Ishikawa (cell line): ENCODE data around the gene NECTIN1.

Source experiments
- CEBPB ChIP-seq: IDR thresholded peaks from 2 replicates; pipeline ENCODE4 v1.6.1; 2012
- CREB1 ChIP-seq: IDR thresholded peaks from 2 replicates; pipeline ENCODE4 v1.6.1; 2012; ENCODE audit warnings: low read depth
- EGR1 ChIP-seq: IDR thresholded peaks from 2 replicates; pipeline ENCODE4 v1.6.1; 2012
- EP300 ChIP-seq: IDR thresholded peaks from 2 replicates; pipeline ENCODE4 v1.6.1; 2012; ENCODE audit warnings: borderline replicate concordance
- FOXM1 ChIP-seq: IDR thresholded peaks from 2 replicates; pipeline ENCODE4 v1.6.1; 2012; ENCODE audit warnings: low read depth, borderline replicate concordance
- MAX ChIP-seq: IDR thresholded peaks from 2 replicates; pipeline ENCODE4 v1.6.1; 2012
- NFIC ChIP-seq: IDR thresholded peaks from 2 replicates; pipeline ENCODE4 v1.6.1; 2012
- RAD21 ChIP-seq: IDR thresholded peaks from 2 replicates; pipeline ENCODE4 v1.6.1; 2012; ENCODE audit warnings: low read depth
- REST ChIP-seq: IDR thresholded peaks from 2 replicates; pipeline ENCODE4 v1.6.1; 2012; ENCODE audit warnings: low read depth, mild to moderate bottlenecking
- TAF1 ChIP-seq: IDR thresholded peaks from 2 replicates; pipeline ENCODE4 v1.6.1; 2012; ENCODE audit warnings: low read depth, mild to moderate bottlenecking
- TCF12 ChIP-seq: IDR thresholded peaks from 2 replicates; pipeline ENCODE4 v1.6.1; 2012; ENCODE audit warnings: low read depth
- TEAD4 ChIP-seq: IDR thresholded peaks from 2 replicates; pipeline ENCODE4 v1.6.1; 2012
- YY1 ChIP-seq: IDR thresholded peaks from 2 replicates; pipeline ENCODE4 v1.6.1; 2012; ENCODE audit warnings: low read depth
- ZBTB7A ChIP-seq: IDR thresholded peaks from 2 replicates; pipeline ENCODE4 v1.6.1; 2012; ENCODE audit warnings: low read depth
- TF ChIP-seq, protein P1 (sequence below): IDR thresholded peaks from 2 replicates; pipeline ENCODE4 v1.6.1; 2012

Gene NECTIN1

GRCh38 chr11:119612814-119613213 is 116.2 kb downstream of the NECTIN1 start:
- TF ChIP-seq RAD21 (no peak), ZBTB7A (no peak), TAF1 (no peak), EGR1 (no peak), FOXM1 (no peak), CEBPB (no peak), TEAD4 (no peak), CREB1 (no peak), YY1 (no peak), NFIC (no peak), REST (no peak), EP300 (no peak), TCF12 (no peak), MAX (no peak)
- TF ChIP-seq, protein P1, sequence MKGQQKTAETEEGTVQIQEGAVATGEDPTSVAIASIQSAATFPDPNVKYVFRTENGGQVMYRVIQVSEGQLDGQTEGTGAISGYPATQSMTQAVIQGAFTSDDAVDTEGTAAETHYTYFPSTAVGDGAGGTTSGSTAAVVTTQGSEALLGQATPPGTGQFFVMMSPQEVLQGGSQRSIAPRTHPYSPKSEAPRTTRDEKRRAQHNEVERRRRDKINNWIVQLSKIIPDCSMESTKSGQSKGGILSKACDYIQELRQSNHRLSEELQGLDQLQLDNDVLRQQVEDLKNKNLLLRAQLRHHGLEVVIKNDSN, result no peak

DNA sequence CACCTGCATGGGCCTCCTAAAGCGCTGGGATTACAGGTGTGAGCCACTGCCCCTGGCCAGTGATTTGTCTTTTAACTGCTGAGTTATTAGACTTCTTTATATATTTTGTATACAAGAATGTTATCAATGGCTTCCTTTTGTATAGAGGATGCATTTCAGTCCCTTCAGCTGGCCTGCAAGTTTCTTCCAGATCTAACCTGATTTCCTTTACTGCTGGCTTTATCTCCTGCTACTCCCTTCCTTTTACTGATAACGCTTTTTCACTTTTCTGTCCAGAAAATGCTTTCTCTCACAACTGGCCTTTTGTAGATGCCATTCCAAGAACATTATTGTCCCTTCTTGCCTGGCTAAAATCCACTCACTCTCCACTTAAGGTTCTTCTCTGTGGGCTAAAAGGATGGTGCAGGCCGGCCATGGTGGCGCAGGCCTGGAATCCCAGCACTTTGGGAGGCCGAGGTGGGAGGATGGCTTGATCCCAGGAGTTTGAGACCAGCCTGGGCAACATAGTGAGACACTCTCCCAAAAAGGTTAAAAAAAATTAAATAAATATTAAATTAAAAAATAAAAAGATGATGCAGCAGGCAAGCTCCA is 118.1 kb downstream of the NECTIN1 start:
- no peak for TF ChIP-seq EGR1
- TF ChIP-seq, protein P1, result no peak
- no peak for TF ChIP-seq CEBPB
- TF ChIP-seq ZBTB7A, result no peak
- TF ChIP-seq MAX, result no peak
- TF ChIP-seq EP300, result no peak
- TF ChIP-seq TAF1, result no peak
- no peak for TF ChIP-seq NFIC
- no peak for TF ChIP-seq CREB1

DNA sequence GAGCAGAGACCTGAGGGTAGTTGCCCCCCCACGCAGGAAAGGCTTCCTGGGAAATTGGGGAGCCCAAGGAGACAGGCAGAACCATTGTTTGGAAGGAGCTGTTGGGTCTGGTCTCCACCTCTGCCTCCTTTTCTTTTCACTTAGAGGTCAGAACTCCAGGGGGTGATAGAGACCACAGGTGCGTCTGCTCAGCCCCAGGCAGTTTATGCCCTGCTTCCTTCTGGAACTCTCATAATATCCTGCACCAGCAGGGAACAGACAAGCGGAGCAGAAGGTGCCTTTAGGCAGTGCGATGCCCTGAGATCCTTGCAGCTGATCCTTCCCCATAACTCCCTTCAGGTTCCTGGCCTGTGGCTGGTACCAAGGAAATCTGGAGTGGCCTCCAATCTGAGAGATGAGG is 120.2 kb downstream of the NECTIN1 start:
- TF ChIP-seq FOXM1, result no peak
- TF ChIP-seq REST, result no peak

- TF ChIP-seq FOXM1, result no peak
- no peak for TF ChIP-seq TEAD4
- TF ChIP-seq EGR1, result no peak
- no peak for TF ChIP-seq CREB1
These were observed 120.8 kb downstream of the NECTIN1 start for GRCh38 chr11:119608201-119608600.

GRCh38 chr11:119607726-119608125 is 121.3 kb downstream of the NECTIN1 start:
- no peak for TF ChIP-seq NFIC

- TF ChIP-seq TEAD4 (no peak), CEBPB (no peak), CREB1 (no peak), REST (no peak), TAF1 (no peak), MAX (no peak)
These were observed 123.8 kb downstream of the NECTIN1 start for GRCh38 chr11:119605137-119605665.
